ENCODE results near the gene SLC7A14.

SLC7A14 gene

DNA sequence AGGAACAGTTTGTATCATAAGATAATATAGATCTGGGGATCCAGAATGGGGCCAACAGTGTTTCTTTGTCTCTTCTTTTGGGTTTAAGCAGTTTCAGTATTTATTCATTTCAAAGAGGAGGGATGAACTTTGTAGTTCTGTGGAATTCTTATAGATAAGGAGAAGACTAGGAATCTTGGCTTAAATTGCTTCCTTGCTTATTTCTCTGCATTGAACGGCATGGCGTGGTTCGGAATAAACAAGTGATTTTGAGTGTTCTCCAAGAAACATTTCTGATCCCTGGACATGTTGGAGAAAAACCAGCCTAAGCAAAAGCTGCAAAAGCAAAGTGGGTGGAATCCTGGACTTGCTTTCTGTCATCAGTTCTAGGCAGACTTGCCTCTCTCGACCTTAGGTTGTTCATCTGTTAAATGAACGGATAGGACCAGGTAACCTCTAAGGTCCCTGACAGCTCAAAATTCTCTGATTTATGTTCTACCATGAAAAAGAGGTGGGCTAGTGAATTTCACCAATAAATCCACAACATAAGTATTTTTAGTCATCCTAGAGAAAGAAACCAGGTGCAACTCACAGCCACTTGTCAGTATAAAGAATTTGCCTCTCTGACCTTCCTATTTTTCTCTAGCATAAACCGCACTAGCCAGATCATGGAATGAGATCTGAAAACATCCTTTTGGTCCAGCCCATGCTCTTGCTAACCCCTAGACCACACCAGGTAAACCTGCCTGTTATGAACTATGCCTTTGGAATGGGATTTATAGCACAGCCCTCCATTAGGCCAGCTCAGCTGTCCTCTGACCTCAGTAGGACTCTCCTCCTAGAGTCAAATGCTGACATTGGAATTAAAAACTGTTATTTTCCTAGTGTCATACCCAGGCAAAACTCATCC, 88.4 kb downstream of the SLC7A14 start:
- DNase-seq (ENCODE audit: low spot score): no peak

DNA sequence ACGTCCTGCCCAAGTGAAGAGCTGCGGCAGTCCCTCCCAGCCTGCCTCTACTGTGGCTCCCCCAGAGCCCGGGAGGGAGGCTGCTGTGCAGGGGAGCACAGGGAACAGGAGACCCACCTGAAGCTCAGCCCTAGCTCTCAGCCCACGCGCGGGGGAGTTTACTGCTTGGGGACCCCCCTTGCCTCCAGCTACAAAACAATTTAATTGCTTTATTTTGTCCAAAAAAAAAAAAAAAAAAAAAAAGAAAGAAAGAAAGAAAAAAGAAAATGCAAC, 89.1 kb downstream of the SLC7A14 start:
- no peak for DNase-seq (ENCODE audit: low spot score)

GRCh38 chr3:170496026-170496867, 89.6 kb downstream of the SLC7A14 start:
- DNase-seq (ENCODE audit: low spot score): no peak

- DNase-seq (ENCODE audit: low spot score): no peak
Measured at GRCh38 chr3:170494766-170495165, 91.1 kb downstream of the SLC7A14 start.

DNA sequence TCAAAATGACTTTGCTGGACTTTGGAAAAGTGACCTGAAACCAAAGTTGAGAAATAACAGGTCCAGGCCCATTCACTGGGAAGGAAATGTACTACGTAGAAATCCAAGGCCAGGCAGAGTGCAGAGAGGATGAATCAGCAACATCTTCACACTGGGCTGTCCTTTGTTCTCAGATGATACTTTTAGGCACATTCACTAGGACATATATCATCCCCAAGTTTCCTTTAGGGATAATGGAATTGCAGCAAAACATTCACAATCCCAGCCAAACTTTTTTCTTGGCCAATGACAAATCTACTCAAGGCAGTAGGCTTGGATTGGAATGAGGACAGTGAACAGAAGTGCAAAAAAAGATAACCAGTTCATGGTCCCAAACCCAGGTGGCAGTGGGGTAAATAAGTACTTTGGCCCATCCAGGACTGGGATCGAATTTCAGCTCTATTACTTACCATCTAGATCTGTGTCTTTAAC, 92.1 kb downstream of the SLC7A14 start:
- no peak for DNase-seq (ENCODE audit: low spot score)

DNA sequence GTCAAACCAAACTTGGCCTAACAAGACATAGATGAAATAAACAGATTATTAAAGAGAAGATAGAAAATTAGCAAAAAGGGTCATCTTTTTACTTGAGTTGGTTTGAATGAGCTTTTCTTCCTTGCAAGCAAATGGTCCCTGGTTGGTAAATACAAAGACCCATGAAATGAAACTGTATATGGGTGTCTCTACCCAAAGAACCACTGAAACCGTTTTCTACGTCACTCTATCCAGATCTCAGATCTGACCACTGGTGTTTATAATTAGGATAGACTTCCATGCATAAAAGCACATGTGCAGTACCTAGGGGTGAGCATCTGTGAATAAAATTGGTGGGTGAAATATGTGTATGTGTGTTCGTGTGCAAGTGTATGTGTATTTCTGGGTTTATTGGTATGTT, 94.0 kb downstream of the SLC7A14 start:
- no peak for DNase-seq (ENCODE audit: low spot score)

GRCh38 chr3:170490828-170491560, 94.9 kb downstream of the SLC7A14 start:
- no peak for DNase-seq (ENCODE audit: low spot score)

- DNase-seq (ENCODE audit: low spot score): no peak
Measured at GRCh38 chr3:170488802-170489201, 97.1 kb downstream of the SLC7A14 start.

DNA sequence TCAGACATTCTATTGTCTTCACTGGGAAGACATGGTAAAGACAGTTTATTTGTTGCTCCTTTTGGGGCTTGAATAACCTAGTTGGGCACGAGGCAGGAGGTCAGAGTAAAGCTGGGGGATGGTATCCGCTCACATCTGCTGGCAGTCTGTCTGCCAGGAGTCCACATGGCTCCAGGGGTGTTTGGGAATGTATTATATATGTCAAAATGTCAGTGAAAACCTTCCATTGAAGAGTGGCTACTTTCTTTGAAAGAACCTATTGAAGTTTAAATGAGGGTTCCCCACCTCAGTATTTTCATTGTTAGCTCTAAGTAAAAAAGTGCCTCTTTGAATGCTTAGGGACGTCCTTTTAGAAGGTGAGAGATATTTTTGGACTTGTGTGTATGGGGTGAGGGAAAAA, 98.8 kb downstream of the SLC7A14 start:
- no peak for DNase-seq (ENCODE audit: low spot score)

DNA sequence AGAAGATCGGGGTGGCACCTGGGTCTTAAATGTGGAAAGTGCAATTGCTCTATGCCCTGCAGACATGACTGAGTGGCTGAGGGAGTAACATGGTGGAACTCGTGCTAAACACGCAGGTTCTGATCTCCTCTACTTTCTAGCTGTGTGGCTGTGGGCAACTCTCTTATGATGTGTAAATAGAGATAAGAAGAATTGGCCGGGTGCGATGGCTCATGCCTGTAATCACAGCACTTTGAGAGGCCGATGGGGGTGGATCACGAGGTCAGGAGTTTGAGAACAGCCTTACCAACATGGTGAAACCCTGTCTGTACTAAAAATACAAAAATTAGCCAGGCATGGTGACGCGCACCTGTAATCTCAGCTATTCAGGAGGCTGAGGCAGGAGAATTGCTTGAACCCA, 99.5 kb downstream of the SLC7A14 start:
- DNase-seq (ENCODE audit: low spot score): no peak

GRCh38 chr3:170485696-170486095, 100.2 kb downstream of the SLC7A14 start:
- no peak for DNase-seq (ENCODE audit: low spot score)

- no peak for DNase-seq (ENCODE audit: low spot score)
Measured at GRCh38 chr3:170485294-170485693, 100.6 kb downstream of the SLC7A14 start.

DNA sequence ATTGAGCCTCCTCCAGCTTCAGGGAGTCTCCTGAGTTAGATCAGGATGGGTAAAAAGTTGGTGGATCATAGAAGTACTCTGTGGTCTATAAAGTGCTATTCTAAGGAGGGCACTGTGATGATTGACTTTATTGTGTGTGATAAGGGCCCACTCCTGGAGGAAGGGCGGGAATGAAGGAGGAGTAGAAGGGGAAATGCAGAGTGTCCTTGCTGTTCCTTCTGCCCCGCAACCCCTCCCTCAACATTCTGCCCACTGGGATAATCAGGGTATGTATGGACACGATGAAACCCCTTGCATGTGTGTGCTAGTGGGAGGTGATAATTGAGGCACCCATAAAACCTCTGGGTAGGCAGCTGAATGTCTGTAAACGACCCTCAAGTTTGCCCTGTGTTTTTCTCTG, 101.0 kb downstream of the SLC7A14 start:
- DNase-seq (ENCODE audit: low spot score): no peak

DNA sequence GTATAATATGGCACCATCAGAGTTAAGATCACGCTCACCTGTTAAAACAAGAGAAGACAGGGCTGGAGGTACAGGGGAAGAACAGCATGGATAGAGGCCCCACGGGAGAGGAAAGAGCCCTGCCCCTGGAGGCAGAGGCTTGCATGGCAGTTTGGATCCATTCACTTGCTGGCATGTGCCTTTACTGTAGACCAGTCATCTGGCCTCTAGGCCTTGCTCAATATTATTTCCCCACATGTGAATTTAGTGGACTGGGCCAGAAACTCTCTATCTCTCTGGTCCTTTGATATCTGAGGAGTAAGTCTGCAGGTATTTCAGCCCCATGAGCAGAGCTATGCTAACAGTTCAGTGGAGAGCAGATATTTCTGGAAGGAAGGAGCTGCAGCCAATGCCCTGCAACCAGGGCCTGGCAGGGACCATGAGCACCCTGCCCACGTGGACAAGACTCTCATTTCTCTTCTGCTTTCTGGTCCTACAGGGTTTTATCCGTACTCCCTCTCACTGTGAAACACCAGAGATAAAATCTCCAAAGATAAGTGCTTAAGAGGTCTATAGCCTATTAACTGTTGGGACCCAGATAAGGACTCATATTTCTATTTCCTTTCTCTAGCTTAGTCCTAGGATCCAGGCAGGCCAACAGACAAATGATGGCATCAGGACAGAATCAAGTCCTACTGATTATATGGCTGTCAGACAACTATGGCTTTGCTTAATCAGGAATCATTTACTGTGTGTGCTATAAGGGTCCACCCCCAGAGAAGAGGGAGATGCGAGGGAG, 102.2 kb downstream of the SLC7A14 start:
- no peak for DNase-seq (ENCODE audit: low spot score)

GRCh38 chr3:170482199-170482598, 103.7 kb downstream of the SLC7A14 start:
- DNase-seq (ENCODE audit: low spot score): no peak

GRCh38 chr3:170480111-170480510, 105.8 kb downstream of the SLC7A14 start:
- no peak for DNase-seq (ENCODE audit: low spot score)

DNA sequence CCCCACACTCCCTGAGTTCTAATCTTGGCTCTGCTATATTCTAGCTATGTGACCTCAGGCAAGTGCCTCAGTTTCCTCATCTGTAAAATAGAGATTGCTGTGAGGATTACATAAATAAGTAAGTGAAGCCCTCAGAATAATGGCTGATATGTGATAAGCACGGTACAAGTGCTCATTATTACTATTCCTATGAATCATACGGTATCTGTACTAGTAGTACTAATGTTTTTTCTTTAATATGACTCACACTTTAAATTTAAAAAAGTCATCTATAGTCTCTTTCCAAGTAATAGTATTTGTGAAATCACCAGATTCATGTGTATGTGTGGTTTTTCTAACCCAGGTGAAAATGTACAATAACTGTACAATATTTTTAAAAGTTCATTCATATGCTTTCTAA, 108.5 kb downstream of the SLC7A14 start:
- no peak for DNase-seq (ENCODE audit: low spot score)

GRCh38 chr3:170476291-170476690, 109.6 kb downstream of the SLC7A14 start:
- no peak for DNase-seq (ENCODE audit: low spot score)

DNA sequence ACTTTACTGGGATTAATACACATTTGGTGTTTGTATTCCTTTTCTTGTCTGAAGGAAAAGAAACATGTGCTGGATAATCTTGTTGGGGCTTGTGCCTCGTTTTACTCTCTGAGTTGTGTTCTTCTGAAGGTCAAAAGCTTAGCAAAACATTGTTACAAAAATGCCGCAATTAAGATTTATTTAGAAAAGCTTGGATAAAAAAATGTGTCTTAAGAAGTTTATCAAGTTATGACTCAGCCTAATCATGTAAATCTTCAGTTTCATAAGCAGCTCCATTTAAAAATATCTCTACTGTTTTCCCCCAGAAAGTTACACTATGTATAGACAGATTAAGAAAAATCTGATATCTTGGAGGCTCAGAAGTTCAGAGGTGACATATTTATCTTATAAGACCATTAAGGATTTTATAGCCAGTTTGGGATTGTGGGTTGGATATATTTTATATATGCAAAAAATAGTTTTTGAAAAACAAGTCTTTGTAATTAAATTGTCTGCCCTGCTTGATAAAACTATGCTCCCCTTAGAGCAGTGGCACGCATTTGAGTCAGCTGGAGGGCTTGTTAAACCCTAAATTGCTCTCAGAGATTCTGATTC, 110.7 kb downstream of the SLC7A14 start:
- no peak for DNase-seq (ENCODE audit: low spot score)

DNA sequence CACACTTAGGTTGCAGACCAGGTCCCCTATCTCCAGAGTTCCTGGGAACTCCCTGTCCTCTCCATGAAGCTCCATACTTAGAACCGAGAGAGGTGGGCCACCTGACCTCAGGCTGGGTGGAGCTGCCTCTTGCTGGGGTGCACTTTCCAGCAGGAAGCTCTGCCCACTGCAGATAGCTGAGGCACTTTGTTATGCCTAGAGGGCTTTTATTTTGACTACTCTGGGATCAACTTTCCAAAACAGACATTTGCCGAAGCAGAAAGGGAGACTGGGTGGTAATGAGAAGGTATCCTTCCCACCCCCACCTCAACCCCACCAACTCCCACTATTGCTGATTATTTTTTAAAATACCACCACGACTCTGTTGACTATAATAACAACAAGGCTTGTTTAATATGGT, 112.5 kb downstream of the SLC7A14 start:
- DNase-seq (ENCODE audit: low spot score): no peak

- DNase-seq (ENCODE audit: low spot score): no peak
Measured at GRCh38 chr3:170471149-170471548, 114.7 kb downstream of the SLC7A14 start.

Measured in SW480 (cell line).